Sciatic nerve (tissue), 1 donor: ENCODE results near the gene PRAMEF2. TPM values are rescaled to one million over a fixed set of nuclear protein-coding genes. Genes with fewer than 3 reads are reported as not detected.

ENCODE experiments used
- total RNA-seq: library from RNA; stranded (reverse); fragmentation: NEBNext Ultra II Directional; extraction: Animal tissue kit (Norgen Biotek cat#: 25700); gene quantifications from one replicate; pipeline ENCODE4 v1.2.1, GENCODE V29; 2021
- donor health status: DM: no; HTN: no; CAD: no.

PRAMEF2 gene
- total RNA-seq, 1 donor from 2014 or later = not detected

Other genes starting within 250 kb of the PRAMEF2 start
- gene DHRS3, start 238.9 kb upstream of the PRAMEF2 start, total RNA-seq = 271 TPM
- gene AADACL4, start 213.0 kb upstream of the PRAMEF2 start, total RNA-seq = not detected
- not detected for gene AADACL3, start 141.0 kb upstream of the PRAMEF2 start, total RNA-seq
- gene CFAP107, start 110.9 kb upstream of the PRAMEF2 start, total RNA-seq = not detected
- not detected for gene PRAMEF12, start 83.3 kb upstream of the PRAMEF2 start, total RNA-seq
- gene PRAMEF1, start 65.7 kb upstream of the PRAMEF2 start, total RNA-seq = not detected
- gene PRAMEF11, start 25.7 kb upstream of the PRAMEF2 start, total RNA-seq = not detected
- gene HNRNPCL1, start 8.4 kb upstream of the PRAMEF2 start, total RNA-seq = not detected
- not detected for gene PRAMEF4, start 29.1 kb downstream of the PRAMEF2 start, total RNA-seq
- gene PRAMEF10, start 41.2 kb downstream of the PRAMEF2 start, total RNA-seq = not detected
- gene PRAMEF7, start 59.5 kb downstream of the PRAMEF2 start, total RNA-seq = not detected
- not detected for gene PRAMEF6, start 90.5 kb downstream of the PRAMEF2 start, total RNA-seq
- not detected for gene PRAMEF27, start 199.5 kb downstream of the PRAMEF2 start, total RNA-seq
- gene HNRNPCL3, start 203.7 kb downstream of the PRAMEF2 start, total RNA-seq = not detected
- gene PRAMEF25, start 213.7 kb downstream of the PRAMEF2 start, total RNA-seq = not detected